ENCODE results near the gene CFAP299. TPM values are rescaled to one million over a fixed set of nuclear protein-coding genes. Genes with fewer than 3 reads are reported as not detected.
"Not testable (repeated sequence)": the region's sequence is repeated elsewhere in the genome, so short reads cannot be mapped to it uniquely, and the experiment has no call there.

CFAP299 gene
- total RNA-seq, 1 donor from 2014 or later = 5.1 TPM

- TF ChIP-seq, protein P1, sequence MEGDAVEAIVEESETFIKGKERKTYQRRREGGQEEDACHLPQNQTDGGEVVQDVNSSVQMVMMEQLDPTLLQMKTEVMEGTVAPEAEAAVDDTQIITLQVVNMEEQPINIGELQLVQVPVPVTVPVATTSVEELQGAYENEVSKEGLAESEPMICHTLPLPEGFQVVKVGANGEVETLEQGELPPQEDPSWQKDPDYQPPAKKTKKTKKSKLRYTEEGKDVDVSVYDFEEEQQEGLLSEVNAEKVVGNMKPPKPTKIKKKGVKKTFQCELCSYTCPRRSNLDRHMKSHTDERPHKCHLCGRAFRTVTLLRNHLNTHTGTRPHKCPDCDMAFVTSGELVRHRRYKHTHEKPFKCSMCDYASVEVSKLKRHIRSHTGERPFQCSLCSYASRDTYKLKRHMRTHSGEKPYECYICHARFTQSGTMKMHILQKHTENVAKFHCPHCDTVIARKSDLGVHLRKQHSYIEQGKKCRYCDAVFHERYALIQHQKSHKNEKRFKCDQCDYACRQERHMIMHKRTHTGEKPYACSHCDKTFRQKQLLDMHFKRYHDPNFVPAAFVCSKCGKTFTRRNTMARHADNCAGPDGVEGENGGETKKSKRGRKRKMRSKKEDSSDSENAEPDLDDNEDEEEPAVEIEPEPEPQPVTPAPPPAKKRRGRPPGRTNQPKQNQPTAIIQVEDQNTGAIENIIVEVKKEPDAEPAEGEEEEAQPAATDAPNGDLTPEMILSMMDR (IDR thresholded peaks at IDR 0.05) = no peak
- Histone ChIP-seq H3K27ac (no peak overlapping the region), H3K4me1 (no peaks in the 10 kb centered on the region), H3K4me3 (no peak overlapping the region), H3K27me3 (ENCODE audit: low read depth) (peaks cover 16% of the 10 kb centered on the region), H3K9me3 (no peaks in the 10 kb centered on the region), H3K36me3 (no peaks in the 10 kb centered on the region)
- no peak for DNase-seq
- intact Hi-C loops (cut with DNase I) = no loop called here
- ATAC-seq = no peak
Observed at GRCh38 chr4:80331693-80332092, 3.8 kb upstream of the CFAP299 start.

DNA sequence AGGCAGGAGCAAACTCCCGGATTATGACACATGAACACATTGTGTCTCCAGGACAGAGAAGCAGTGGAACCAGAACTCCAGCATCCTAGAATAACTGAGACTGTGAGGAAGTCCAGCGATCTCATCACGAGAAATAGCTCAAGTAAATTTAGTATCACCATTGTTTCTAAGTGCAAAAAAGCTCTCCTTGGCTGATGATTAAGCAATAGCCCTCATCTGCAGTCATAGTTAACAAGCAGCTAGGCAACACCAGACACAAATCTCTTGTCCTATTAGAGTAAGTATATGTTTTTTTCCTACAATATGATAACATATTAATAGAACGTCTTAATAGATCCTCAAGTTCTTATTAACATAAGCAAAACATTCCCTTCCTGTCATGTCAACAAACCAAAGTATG lies 2.4 kb upstream of the CFAP299 start:
- DNase-seq (no peak), ATAC-seq (no peak)
- no peaks in the 10 kb centered on the region for H3K4me1 ChIP-seq
- H3K27me3 ChIP-seq (ENCODE audit: low read depth) = peaks cover 16% of the 10 kb centered on the region
- intact Hi-C loops (cut with DNase I) = no loop called here
- no peaks in the 10 kb centered on the region for H3K36me3 ChIP-seq
- H3K27ac ChIP-seq = no peak overlapping the region
- no peaks in the 10 kb centered on the region for H3K9me3 ChIP-seq
- no peak overlapping the region for H3K4me3 ChIP-seq
- TF ChIP-seq, protein P1 (IDR thresholded peaks at IDR 0.05) = no peak

GRCh38 chr4:80334568-80334967 lies 962 bp upstream of the CFAP299 start:
- TF ChIP-seq, protein P1 (IDR thresholded peaks at IDR 0.05) = no peak
- Histone ChIP-seq H3K27me3 (ENCODE audit: low read depth) (peaks cover 16% of the 10 kb centered on the region), H3K27ac (no peak overlapping the region), H3K4me1 (no peaks in the 10 kb centered on the region), H3K4me3 (no peak overlapping the region), H3K9me3 (no peaks in the 10 kb centered on the region), H3K36me3 (no peaks in the 10 kb centered on the region)
- intact Hi-C loops (cut with DNase I) = no loop called here
- DNase-seq (no peak), ATAC-seq (no peak)

- intact Hi-C loops (cut with DNase I) = no loop called here
- H3K4me3 ChIP-seq = peak overlapping the region; percentile 64
- no peak for ATAC-seq
Observed at GRCh38 chr4:80335226-80335553, 340 bp upstream of the CFAP299 start.

DNA sequence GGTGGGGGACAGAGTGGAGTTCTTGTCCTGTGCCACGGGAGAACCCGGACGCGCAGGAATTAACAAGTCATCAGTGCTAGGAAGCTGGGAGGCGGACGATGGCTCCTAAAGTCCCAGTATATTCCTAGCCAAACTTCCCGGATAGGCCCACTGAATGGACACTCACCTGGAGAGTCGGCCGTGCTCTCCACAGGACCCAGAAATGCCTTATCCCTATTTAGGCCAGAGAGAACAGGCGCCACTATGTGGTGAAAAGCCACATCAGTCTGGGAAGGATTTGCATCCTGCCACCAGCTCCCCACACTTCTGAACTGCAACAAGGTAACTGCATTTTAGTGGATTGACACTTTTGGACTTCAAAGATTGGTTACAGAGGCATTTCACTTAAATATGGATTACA lies 1.1 kb downstream of the CFAP299 start:
- Histone ChIP-seq H3K27ac (no peak overlapping the region), H3K36me3 (no peaks in the 10 kb centered on the region), H3K9me3 (no peaks in the 10 kb centered on the region), H3K4me1 (no peaks in the 10 kb centered on the region), H3K4me3 (peak overlapping the region; percentile 64), H3K27me3 (ENCODE audit: low read depth) (peaks cover 20% of the 10 kb centered on the region)
- intact Hi-C loops (cut with DNase I) = no loop called here
- ATAC-seq (peak; percentile 67 to 79), DNase-seq (no peak)
- TF ChIP-seq, protein P1 (IDR thresholded peaks at IDR 0.05) = no peak

More at GRCh38 chr4:80335226-80335553, 340 bp upstream of the CFAP299 start:
- Histone ChIP-seq H3K4me1 (no peaks in the 10 kb centered on the region), H3K9me3 (no peaks in the 10 kb centered on the region), H3K36me3 (no peaks in the 10 kb centered on the region), H3K27ac (no peak overlapping the region), H3K27me3 (ENCODE audit: low read depth) (peaks cover 16% of the 10 kb centered on the region)
- TF ChIP-seq, protein P1 (IDR thresholded peaks at IDR 0.05) = no peak
- DNase-seq = no peak

DNA sequence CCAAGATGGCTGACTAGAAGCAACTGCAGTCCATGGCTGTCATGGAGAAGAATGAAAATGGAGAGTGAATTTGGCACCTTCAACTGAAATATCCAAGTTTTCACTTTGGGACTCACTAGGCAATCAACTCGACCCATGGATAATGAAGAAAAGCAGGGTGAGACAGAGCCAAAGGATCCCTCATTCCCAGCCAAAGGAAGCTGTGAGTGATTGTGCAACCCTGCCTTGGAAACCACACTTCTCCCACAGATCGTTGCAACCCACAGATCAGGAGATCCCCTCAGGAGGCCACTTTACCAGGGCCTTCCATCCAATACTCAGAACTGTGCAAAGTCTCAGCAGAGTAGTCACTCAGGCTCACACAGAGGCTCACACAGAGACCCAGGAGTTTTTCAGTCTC lies 4.5 kb downstream of the CFAP299 start:
- no peak for ATAC-seq
- no peaks in the 10 kb centered on the region for H3K4me1 ChIP-seq
- no peak overlapping the region for H3K4me3 ChIP-seq
- peaks cover 11% of the 10 kb centered on the region for H3K9me3 ChIP-seq
- intact Hi-C loops (cut with DNase I) = no loop called here
- DNase-seq = no peak
- H3K27me3 ChIP-seq (ENCODE audit: low read depth) = peaks cover 11% of the 10 kb centered on the region
- H3K27ac ChIP-seq = no peak overlapping the region
- TF ChIP-seq, protein P1 (IDR thresholded peaks at IDR 0.05) = no peak
- no peaks in the 10 kb centered on the region for H3K36me3 ChIP-seq

- not testable (repeated sequence) for H3K4me3 ChIP-seq
Observed at GRCh38 chr4:80342684-80343083, 7.2 kb downstream of the CFAP299 start.

More at GRCh38 chr4:80342684-80343083, 7.2 kb downstream of the CFAP299 start:
- H3K27me3 ChIP-seq (ENCODE audit: low read depth); H3K36me3 ChIP-seq; ATAC-seq; intact Hi-C loops (cut with DNase I); DNase-seq; H3K27ac ChIP-seq; H3K4me1 ChIP-seq: not testable (repeated sequence)
- peaks cover 11% of the 10 kb centered on the region for H3K9me3 ChIP-seq
